Non-pigmented ciliary epithelial cell (primary cell): Measurements from ENCODE around the gene DYNC1I2.
"Not testable (repeated sequence)": the region's sequence is repeated elsewhere in the genome, so short reads cannot be mapped to it uniquely, and the experiment has no call there.

Experiments used
- DNase-seq: peaks from one replicate; pipeline ENCODE4 v3.0.0-alpha.2; 2010; ENCODE audit warnings: low read depth

Gene DYNC1I2

DNA sequence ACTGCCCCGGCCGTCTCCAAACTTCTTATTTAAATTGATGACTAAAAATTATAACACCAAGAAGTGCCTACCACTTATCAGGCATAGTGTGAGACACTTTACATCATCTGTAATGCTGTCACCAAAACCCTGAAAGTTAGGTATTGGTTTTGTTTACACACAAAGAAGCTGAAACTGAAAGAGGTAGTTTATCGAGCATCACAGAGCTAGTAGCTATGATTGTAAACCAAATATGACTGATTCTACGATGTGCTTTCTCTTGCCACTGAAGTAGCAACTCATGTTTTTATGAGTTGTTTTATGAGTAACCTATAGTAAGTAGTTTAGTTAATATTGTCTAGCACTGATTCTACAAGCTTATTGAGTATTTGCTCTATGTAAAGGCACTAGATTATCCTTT, 31.5 kb downstream of the DYNC1I2 start:
- DNase-seq, result no peak

- no peak for DNase-seq
These were observed 32.4 kb downstream of the DYNC1I2 start for GRCh38 chr2:171719660-171720059.

- no peak for DNase-seq
These were observed 36.7 kb downstream of the DYNC1I2 start for GRCh38 chr2:171723716-171724683.

GRCh38 chr2:171726847-171727450, 39.7 kb downstream of the DYNC1I2 start:
- no peak for DNase-seq

DNA sequence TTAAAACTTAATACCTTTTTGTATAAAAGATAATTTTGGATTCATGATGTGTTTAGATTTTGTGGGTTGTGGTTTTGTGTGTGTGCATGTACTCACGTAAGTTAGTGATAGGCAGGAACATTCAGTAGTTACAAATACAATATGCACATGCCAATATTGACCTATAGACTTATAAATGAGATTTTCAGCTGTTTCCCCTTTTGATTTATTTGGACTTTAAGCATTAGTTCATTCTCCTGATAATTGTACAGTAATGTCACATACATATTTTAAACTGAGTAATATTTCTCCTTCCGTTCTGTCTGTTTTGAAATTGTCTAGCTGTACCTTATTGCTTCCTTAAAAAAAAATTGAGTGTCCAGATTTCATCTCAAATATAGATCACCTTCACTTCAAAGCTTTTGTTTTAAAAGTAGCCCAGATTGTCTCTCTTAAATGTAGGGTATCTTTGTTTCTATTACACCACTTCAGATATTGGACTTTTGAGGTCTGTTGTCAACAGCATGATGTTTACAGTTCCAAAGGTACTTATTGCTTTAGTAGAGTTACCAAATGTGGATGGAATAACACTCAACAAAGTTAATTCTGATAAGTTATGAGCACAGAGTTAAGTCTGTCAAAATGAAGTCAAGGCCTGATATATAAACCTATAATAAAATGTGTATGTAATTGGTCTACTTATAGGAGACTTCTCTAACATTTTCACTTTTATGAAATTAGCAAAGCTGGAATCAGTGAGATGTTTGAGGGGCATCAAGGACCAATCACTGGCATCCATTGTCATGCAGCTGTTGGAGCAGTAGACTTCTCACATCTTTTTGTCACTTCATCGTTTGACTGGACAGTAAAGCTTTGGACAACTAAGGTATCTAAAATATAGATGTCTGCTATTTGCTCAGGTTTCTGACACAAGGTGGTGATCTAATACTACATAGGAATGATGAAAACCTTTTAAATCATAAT, 42.0 kb downstream of the DYNC1I2 start:
- no peak for DNase-seq

GRCh38 chr2:171729952-171730317, 42.7 kb downstream of the DYNC1I2 start:
- DNase-seq, result no peak

DNA sequence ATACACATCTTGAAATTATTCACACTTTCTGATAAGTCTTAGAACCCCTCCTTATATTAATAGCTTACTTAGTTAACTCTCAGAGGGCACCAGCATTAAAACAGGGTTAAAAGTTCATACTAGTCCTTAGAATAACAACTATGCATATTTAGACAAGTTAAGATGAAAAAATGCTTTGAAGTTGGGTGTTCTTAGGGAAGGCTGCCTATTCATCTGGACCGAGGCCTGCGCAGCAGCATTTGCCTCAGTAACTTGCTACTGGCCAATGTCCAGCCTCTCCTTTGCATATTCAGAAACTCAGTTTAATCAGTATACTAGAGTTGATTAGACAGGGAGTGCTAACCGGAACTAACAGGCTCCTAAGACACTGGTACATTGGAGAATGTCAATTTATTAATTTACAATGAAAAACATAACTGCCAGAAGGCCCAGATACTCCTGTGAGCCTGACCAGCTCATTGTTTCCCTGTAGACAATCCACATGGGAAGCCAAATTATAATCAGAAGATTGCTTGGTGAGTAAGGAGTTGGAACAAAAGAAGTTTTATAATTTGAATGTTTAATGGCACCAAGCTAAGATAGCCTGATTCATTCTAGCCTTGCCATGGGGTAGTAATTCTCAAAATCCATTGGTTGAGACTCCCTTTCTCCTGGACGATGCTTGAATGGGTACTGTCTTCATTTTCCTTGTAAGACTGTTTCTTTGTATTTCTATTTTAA, 48.9 kb downstream of the DYNC1I2 start:
- DNase-seq, result no peak

GRCh38 chr2:171741189-171741588, 53.9 kb downstream of the DYNC1I2 start:
- DNase-seq, result no peak

DNA sequence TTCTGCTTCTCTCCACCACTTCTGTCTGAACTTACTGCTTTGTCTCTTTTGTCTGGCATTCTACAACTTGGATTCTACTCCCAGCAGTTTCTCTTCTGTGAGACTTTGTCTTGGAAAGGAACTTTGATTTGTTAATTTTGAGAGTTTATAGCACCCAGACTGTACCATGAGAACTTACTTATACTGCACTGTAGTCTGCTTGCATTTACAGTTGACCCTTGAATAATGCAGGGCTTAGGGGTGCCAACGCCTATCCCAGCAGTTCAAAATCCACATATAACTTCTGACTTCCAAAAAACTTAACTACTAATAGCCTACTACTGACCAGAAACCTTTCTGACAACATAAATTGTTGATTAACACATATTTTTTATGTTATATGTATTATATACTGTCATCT, 55.5 kb downstream of the DYNC1I2 start:
- DNase-seq, result no peak

DNA sequence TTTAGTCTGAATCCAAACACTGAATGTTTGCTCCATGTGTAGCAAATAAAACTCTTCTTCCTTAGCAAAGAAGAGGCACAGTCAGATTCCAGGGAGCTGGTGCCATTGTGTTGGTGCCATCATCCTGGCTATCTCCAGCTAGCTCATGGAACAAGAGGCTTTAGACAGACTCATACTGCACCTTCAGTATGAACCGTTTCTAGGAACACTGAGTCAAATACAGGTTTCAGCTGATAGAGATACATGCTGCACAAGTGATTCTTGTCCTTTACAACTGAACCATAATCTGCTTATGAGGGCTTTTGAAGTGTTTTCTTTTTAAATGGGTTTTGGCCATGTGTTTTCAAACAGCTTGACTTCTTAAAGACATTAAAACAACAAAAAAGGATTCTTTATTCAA, 57.9 kb downstream of the DYNC1I2 start:
- DNase-seq, result no peak

DNA sequence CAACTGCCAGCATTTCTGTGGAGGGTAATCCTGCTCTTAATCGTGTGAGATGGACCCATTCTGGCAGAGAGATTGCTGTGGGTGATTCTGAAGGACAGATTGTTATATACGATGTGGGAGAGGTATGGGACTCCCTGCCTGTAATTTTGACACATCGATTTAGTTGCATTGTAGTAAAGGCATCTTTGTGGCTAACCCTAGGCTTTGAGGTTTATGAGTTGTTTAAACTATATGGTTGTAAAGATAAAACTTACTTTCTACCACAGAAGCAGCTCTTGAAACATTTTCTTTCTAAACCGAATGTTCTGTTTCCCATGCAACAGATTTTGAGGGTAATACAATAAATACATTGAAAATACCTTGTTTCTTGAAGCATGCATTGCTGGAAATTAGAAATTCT, 58.5 kb downstream of the DYNC1I2 start:
- no peak for DNase-seq

GRCh38 chr2:171747371-171747770, 60.1 kb downstream of the DYNC1I2 start:
- DNase-seq, result no peak

DNA sequence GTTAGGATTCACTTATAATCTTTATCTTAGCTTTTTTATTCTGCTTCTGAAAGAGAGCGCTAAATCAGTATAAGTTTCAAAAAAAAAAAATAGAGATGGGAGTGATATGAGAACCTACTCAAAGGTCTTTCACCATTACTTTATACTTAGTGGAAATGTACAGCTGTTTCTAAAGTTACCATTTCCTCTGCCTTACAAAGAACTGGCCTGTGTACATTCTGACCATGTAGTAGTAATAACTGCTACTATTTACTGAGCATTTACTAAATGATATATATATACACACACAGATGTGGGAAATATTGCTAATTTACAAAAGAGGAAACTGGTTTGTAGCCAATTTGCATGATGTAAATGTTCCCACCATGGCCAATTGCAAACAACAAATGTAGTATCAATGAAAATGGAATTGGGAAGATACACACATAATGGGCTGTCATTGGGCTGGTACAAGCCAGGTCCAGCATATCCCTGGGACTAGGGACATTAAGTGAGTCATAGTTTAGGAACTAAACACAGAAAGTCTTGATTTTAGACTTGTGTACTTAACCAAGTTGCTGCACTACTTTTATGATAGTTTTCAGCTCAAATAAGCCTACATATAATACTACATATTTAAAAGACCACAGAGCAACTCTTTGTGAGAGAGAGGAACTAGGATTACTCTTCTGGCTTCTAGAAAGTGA, 67.1 kb downstream of the DYNC1I2 start:
- DNase-seq, result no peak

GRCh38 chr2:171758762-171759161, 71.5 kb downstream of the DYNC1I2 start:
- not testable (repeated sequence) for DNase-seq

DNA sequence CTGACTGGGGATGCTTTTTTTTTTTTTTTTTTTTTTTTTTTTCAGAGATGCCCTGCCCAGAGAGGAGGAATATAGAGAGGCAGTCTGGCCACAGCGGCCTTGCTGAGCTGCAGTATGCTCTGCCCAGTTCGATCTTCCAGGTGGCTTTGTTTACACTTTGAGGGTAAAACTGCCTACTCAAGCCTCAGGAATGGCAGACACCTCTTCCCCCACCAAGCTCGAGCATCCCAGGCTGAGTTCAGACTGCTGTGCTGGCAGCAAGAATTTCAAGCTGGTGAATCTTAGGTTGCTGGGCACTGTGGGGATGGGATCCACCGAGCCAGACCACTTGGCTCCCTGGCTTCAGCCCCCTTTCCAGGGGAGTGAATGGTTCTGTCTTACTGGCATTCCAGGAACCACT, 73.9 kb downstream of the DYNC1I2 start:
- not testable (repeated sequence) for DNase-seq

- no peak for DNase-seq
These were observed 75.8 kb downstream of the DYNC1I2 start for GRCh38 chr2:171762879-171763573.

DNA sequence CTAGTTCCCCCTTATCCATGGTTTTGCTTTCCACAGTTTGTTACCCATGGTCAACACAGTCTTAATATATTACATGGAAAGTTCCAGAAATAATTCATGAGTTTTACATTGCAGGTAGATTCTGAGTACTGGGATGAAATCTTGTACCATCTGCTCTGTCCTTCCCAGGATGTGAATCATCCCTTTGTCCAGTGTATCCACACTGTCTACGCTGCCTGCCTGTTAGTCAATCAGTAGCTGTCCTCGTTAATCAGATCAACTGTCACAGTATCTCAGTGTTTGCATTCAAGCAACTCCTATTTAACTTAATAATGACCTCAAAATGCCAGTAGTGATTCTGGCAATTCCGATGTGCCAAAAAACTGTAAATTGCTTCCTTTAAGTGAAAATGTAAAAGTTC, 76.3 kb downstream of the DYNC1I2 start:
- DNase-seq, result no peak

DNA sequence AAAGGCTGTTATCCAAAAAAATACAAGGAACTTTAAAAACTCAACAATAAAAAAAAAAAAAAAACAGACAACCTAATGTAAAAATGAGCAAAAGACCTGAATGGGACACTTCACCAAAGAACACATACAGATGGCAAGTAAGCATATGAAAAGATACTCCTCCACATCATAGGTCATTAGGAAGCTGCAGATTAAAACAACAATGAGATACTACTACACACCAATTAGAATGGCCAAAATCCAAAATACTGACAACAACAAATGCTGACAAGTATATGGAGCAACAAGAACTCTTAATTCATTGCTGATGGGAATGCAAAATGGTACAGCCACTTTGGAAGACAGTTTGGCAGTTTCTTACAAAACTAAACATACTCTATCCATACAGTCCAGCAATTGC, 84.2 kb downstream of the DYNC1I2 start:
- no peak for DNase-seq

- no peak for DNase-seq
These were observed 85.1 kb downstream of the DYNC1I2 start for GRCh38 chr2:171772373-171772772.

- not testable (repeated sequence) for DNase-seq
These were observed 87.3 kb downstream of the DYNC1I2 start for GRCh38 chr2:171774581-171774980.
